Left forelimb (tissue), 1 donor: Measurements from ENCODE around the gene LHFPL3.

ENCODE experiments used
- DNase-seq: peaks from one replicate; pipeline ENCODE4 v3.0.0-alpha.2; 2018; ENCODE audit warnings: low spot score

The LHFPL3 gene

DNA sequence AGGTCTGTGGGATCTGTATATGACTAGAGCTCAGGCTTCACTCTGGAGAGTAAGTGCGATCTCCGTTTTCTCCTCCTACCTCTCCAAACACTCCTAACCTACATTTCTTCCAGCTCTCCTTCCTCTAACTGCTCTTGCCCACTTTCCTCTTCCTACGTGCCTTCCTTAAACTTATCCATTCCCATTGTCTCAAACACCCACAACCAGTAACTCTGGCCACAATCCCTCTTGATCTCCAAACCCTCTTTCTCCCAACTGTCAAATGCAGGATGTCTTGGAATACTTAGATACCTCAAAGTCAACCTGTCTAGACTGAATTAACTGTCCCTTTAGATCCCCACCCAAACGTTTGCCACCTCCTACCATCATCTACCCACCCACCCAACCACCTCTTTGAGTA lies 471.9 kb downstream of the LHFPL3 start:
- DNase-seq: no peak

DNA sequence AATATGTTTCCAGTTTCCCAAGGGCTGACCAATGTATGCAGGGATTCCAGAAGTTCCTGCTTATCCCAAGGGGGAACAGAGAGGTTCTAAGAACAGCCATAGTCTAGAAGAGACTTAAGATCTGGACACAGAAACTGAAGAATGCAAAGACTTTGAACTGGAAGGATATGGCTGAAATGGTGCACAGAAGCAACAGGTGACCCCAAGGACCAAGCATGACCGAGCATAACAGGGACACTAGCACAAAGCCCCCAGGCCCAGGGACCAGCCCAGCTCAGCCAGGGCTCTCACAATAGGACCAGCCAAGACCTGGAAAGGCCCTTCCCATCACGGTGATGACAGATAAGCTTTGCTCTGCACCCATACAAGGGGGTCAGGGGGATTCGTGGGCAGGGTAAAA lies 472.6 kb downstream of the LHFPL3 start:
- DNase-seq: no peak

DNA sequence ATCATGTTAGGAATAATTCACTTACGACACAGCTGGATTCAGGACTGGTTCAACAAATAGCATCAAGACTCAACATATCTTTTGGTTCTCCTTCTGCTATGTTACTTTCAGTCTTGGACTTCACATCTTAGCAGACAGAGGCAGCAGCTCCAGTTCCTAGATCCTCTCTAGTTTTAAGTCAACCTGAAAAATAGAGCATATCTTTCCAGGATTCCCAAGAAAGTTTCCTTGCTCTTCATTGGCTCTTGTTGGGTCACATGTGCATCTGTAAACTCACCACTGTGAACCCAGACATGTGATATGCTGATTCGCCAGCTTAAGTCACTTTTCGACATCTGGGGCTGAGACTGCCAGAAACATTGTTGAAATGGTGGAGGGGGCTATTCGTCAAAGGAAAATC lies 475.5 kb downstream of the LHFPL3 start:
- no peak for DNase-seq

DNA sequence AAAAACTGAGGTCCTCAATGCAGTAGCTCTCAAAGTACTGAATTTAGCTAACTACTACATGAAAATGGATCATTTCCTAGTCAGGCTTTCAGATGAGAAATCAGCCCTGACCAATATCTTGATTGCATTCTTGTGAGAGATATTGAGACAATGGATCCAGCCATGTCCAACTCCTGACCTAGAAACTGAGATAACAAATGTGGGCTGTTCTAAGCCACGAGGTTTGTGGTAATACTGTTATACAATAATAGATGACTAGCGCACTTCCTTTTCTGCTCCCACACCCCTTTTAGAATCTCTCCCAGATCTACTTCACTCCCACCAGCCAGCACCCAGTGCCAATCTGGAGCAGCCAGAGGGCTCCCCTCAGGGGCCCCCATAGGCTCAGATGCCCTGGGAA lies 476.3 kb downstream of the LHFPL3 start:
- no peak for DNase-seq

DNA sequence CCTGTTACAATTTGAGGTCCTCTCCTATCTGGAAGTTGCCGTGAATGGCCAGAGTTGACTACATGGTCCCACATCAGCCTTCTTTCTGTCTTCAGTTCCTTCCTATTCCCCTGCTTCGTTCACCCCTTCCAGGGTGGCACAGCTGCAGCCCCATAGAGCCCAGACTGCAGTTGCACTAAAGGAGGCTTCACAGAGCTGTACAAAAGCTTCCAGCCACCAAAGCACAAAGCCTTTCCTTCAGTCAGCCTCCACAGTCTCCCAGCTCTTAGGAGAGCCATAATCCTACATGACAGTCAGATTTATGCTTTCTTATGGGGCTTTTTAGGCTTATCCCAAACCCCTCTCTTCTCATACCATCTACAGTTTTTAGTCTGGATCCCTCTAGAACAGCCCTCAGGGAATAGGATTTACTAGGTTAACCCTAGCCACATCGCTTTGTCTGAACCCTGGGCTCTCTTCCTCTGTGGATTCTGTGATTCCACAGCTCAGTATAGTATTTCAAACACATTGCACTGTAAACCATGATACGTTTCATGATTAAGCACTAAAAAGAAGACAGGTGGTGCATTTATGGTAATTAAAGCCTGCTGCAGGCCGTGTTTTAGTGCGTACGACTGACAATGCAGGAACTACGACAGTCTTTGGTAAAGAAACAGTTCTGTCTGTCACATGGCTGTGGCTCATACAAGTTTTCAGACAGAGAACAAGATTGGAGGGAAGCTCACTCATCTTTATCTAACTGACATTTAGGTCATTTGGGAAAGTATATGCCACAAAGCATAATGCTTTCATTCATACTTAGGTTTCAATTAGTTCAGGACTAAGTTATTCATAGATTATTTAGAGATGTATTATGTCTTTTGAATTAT lies 477.3 kb downstream of the LHFPL3 start:
- DNase-seq: no peak

DNA sequence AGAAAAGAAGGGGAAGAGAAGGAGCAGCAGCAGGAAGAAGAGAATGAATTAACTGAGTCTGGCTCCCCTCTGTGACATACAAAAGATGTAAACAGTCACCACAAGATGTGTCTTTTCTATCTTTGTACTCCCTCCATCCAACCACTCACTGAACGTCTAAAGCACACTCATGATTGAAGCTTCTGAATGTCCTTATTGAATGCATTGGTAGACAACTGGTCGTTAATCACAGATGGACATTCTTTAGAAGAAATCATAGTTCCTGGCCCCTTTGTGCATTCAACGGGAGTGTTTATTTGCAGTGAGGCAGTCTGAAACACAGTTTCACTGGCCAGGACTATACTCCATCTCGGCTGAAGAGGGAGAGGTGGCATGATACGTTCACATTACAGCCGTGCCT lies 479.3 kb downstream of the LHFPL3 start:
- no peak for DNase-seq

DNA sequence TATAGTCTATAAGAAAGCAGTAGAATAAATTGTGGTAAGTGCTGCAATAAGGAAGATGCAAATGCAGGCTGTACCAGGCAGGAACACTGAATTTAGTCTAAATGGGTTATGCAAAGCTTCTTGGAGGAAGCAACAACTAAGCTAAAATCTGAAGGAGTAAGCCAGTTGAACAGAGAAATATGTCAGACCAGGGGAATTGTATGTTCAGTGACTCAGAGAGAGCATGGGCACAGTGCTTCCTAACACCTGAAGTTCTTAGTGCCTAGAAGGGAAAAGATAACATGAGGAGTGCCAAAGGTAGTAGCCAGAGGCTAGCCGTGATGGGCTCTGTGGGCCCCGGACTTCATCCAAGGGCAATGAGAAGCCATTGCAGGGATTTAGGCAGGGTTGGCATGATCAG lies 481.5 kb downstream of the LHFPL3 start:
- no peak for DNase-seq

DNA sequence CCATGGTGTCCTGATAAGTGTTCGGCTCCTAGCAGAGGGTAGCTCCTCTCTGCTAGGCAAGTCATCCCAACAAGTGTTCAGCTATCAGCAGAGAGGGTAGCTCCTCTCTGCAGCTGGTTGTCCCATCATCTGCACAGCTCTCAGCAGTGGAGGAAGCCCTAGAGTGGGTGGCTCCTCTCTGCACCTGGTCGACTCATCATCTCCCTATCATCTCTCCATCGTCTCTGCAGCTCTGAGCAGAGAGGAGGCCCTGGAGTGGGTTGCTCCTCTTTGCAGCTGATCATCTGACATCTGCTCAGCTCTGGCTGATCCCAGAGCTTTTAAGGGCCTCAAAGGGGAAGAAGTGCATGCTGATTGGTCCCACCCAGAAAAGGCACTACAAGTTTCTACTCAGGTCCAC lies 485.7 kb downstream of the LHFPL3 start:
- no peak for DNase-seq

DNA sequence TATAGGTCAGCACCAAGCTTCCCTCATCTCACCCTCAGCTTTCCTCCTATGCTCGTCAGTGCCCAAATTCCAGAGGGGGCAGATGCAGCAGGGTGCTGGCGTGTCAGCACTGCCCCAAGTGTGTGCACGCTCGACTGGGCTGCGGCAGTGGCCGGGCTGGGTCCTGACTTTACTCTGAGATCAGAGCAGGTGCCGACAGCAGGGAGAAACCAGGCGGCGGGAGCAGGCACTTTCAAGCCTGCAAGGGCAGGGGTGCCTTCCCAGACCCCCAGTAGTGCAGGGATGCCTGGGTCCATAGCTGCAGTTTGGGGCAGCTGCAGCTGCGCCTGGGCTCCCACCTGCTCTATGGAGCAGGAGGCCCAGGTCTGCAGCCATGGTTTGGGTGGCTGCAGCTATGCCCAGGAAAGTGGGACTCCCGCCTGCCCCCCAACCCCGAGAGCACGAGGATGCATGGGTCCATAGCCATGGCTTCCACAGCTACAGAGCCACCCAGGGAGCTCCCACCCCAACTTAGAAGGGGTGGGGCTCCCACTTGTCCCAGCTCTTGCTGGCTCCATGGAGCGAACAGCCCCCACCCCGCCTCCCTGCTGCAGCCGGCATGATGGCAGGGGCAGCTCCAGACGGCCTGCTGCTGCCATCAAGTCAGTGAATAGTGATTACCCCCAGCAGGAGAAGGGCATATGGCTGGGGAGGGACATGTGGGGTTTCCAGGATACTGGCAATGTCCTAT lies 486.4 kb downstream of the LHFPL3 start:
- no peak for DNase-seq

DNA sequence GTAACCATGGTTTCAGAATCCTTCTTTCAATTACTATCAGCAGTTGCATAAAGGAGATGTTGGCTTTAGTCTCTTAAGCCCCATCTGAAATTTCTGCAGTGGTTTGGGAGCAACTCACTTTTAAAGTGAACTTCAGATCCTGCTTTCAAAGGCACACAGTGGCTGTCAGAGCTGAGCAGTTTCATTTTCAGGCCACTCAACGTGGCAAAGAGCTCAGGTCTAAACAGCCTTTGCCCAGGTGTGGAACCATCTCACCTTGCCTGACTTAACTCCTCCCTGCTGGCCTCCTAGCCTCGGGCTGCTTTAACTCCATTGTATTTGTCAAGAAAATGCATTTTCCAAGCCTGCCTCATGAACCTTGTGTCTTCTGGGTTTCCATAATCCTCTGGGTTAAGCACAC lies 488.1 kb downstream of the LHFPL3 start:
- no peak for DNase-seq

DNA sequence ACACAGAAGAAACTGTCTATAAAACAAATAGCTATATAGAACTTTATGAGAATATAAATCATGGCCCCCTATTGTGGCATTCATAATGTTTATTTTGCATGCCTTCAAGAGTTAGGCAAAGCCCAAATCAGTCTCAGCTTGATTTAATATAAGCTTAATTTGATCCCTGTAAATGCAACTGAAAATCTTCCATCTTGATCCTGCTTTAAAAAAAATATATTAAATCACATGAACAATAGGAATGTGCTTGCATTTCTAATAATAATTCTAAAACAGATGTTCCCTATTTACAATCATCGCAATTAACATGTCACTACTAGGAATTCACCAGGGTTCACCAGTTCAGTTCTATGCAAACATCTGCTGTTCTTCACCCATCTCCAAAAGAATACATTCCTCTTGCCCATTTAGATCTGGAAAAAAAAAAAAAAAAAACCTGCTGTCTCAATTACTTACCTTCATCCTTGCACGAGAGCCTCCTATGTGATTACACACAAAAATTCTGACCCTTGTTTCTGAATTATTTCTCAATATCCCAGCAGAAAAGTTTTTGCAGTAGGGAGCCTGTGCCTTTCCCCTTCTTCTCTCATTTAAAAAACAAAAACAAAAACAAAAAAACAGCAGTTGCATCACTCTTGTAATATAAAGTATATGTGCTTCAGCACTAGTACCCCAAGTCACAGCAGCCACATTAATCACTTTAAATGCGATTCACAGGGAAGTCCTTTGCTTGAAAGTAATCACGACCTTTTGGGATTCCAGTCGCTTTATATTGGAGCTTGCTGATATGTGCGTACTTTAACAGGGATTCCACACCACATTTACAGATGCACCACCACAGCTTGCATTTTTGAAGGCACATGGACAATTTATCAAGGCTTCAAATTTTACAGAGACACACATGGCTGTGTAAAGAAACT lies 490.8 kb downstream of the LHFPL3 start:
- DNase-seq: no peak

DNA sequence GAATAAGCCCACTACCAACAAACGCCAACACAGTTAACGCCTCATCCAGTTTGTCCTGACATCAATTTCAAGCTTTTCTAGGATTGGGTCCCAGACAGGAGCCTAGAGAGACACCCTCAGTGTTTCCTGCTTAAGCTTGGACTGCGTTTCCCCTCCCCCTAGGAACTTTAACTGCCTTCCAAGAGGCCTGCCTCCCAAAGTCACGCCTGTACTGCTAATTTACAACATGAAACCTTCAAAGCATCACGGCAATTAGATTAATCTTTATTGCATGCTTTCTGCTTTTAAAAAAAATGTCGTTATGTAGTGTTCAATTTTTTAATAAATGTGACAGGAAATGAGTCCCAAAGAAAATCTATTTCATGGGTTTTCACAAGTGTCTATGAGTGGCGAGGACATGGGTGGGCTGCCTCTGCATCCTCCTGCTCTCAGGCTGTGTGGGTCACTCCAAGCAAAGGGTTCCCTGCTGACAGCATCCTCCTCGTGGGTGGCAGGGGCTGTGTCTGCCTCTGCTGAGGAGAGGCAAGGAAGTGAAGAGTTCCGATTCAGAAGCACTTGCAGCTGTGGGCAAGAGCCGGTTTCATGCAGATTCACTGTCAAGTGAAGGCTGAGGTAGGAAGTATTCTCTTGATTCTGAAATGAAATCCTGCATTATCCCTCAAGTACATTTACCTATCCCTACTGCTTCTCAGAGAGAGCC lies 492.6 kb downstream of the LHFPL3 start:
- no peak for DNase-seq

DNA sequence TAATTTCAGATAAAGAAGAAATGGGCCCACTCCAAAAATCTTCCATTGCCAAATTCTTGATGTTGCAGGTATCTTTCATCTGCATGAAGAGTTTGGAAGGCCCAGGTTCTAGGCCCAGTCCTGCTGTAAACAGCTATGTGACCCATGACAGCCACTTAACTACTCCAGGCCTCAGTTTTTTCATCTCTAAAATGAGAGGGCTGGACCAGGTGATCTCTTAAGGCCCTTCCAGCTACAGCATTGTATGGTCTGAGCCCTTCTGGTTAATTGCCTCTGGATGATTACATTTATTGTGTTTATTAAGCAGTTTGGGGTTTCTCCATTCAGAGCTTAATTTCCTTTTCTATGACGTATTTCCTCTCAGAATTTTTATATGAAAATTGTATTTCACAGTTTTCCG lies 494.8 kb downstream of the LHFPL3 start:
- no peak for DNase-seq

DNA sequence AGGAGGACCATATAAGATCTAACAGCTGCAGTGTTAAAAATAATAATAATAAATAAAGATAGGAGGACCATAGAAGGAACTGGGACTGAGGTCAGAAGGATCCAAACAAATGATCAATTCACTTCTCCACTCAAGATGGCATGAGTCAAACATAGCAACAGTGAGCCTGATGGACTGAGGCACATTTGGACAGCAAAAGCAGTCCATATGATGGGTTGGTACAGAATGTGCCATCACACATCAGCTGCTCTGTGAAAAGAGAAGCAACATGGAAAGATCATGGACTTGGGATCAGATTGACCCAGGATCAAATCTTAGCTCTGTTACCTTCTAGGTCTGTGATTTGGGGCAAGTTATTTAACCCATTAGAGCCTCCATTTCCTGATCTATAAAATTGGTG lies 496.7 kb downstream of the LHFPL3 start:
- no peak for DNase-seq

DNA sequence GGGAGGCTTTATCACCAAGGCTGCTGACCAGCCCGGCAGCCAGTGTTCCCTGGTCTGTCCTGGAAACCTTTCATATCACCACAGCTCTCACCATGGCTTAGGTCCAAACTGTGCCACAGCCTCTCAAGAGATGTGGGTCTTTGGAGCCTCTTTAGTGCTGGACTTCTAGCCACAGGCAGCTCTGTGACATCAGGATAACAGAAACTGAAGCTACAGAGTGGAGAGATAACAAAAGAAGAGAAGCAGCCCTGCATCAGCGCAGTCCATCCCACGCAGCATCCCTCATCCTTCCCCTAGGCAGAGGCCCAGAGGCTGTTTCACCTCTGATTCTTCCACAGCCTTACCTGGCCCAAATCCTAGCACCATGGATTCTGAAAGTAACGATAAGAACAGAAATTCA lies 497.7 kb downstream of the LHFPL3 start:
- DNase-seq: no peak

DNA sequence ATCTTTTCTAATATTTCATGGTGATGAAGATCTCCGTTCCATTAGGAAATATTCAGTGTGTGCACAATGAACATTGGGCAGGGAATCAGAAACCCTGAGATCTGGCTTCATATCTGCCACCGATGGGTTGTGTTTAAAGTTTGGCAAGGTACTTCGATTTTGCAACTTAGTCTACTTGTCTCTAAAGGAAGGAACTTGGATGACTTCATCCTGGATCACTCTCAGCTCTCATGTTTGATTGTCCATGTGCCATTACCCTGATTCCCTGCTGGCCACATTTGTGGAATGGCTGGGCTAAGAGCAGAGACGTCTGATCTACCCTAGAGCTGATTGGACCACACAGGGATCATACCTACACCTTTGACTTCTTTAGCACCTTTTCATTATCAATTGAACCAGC lies 508.6 kb downstream of the LHFPL3 start:
- DNase-seq: no peak

DNA sequence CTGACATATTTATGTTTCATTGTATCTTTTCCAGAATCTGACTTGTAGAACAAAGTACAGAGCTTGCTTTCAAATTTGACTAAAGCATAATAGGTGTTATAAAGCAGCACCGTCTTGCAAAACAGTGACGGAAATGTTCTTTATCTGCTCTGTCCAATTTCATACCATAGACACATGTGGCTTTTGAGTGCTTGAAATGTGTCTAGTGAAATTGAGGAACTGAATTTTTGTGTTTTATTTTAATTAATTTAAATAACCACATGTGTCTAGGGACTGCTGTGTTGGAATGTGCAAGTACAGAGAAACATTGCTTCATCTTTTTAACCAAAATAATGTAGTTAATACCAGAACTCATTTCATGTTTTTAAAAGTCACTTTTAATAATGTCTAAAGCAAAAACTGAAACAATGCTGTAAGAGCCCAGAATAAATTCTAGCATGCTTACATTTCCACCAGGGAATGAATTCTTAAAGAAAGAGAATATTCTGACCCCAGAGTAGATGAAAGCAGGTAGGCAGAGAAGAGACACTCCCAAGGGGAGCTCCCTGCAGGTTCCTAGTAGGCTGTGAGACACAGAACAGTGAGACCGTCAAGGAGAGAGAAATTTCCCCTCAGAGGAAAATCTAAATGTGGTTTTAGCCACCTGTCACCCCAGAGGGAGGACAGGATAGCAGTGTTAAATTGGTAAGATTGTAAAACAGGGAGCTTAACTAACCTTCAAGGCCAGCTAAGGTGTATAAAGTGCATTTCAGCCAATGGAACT lies 510.3 kb downstream of the LHFPL3 start:
- no peak for DNase-seq

DNA sequence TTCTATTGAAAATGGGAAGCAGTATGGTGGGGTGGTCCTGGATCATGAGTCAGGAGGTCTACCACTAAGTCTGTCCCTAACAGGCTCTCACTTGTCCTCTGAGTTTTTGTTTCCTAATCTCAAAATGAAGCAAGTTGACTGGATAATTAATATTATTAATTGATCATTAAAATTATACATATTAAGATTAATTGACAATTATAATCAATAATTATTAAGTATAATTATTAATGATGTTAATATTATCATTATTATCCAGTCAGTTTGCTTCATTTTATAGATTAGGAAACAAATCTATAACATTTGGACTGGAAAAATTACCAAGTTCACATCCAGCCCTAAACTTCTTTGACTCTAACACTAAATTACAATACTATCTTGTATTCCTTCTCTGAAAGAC lies 511.4 kb downstream of the LHFPL3 start:
- DNase-seq: no peak

DNA sequence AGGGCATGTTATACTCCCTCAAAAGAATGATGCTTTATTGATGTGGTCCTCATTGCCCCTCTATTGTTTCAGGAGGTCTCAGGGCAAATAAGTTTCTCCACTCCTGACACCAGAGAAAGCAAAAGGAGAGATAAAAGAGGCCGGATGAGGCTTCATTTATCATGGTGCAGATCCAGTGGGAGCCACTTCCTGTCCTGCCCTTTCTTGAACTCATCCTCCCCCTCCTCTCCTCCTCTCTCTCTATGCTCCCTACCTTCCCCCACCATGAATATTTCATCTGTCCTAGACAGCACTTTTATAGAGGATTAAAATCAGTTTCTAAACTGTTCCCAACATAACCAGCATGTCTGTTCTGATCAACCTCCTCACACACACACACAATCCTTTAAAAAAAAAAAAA lies 513.4 kb downstream of the LHFPL3 start:
- DNase-seq: no peak

DNA sequence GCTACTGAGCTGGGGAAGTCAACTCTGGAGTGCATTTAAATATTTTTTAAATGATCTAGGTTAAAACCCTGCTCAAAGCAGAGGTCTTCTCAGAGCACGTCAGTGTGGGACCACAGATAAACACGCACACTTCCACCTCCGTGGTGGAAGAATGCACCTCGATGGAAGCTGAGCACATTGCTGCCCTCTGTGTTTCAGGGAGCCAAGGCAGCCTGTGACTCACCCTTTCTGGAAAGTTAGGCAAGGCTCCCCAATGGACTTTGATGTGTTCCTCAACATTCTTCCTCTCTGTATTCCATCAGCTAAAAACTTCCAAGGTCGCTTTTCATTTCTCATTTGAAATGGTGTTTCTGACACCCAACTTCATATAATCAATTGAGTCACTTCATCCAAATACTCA lies 514.8 kb downstream of the LHFPL3 start:
- no peak for DNase-seq

DNA sequence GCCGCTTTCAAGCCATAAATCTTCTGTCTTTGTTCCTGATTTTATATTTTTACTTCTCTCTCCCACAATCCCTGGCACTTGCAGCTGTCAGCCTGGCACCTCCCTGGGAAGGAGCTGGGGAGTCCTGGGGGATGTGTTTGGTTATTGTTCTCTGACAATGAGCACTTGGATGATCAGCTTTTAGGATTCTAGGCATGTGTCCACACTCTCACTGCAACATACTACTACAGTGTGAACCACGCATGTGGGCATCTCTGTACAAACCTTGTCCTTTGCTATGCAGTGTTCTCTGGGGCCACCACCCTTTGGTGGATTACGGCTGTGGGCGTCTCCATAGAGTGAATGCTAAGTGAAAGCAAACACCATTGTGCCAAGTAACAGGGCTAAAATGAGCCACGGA lies 517.2 kb downstream of the LHFPL3 start:
- no peak for DNase-seq
